Stimulated activated CD4-positive, alpha-beta T cell treated with anti-CD3 and anti-CD28 coated beads, Interleukin-4, amount 100 ng/mL, for 24 hours (primary cell): Measurements from ENCODE around the gene SRP19.
"Not testable (repeated sequence)": the region's sequence is repeated elsewhere in the genome, so short reads cannot be mapped to it uniquely, and the experiment has no call there.

Source experiments
- DNase-seq: peaks from one replicate; pipeline ENCODE4 v3.0.0-alpha.2; 2020

The SRP19 gene

DNA sequence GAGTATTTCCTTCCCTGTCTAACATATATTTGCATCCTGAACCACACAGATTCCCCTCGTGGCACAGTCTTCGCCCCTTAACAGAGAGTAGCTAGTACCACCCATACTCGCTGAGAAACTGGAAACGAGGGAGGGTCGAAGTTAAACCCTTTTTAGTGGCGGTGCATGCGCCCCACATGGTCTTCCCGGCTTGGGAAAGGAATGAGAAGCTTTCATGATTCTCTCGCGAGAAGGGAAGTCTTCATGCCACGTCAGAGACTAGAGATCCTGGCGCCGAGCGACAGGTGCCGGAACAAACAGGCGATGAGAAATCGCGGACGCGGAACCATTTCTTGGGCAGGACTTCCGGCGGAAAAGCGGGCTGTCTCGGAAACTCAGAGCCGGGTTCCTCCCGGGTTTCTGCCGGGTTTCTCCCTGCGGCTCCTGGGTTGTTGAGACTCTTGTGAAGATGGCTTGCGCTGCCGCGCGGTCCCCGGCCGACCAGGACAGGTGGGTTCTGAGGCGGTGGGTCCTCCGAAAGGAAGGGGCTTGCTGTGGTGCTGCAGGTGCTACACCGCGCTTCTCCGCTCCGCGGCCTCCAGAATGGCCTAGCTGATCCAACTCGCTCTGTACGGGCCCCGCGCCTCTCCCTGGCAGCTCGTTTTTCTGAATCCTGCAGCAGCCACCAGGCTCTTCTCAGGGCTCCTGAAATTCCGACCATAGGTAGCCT is at the start of gene SRP19:
Gene SRP19 (plus strand): TSS at position 359 of the 709 bp plus-strand sequence. CDS start 90 bp downstream, at position 449.
- peak; percentile 92 for DNase-seq

DNA sequence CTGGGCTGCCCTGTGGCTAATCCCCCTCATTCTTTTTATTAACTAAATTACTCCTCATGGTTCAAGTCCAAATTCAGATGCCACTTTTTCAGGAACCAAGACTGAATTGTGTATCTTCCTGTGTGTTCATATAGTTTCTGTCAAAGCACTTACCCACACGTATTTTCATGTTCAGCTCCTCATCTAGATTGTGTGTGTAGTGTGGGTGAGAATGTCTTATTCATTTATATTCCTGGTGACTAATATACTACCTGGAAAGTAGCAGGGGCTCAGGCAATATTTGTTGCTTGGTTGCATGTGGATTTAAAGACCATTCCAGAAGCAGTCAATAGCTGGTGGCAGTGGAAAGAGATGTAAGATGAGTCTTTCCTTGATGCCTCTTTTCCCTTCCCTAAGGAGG is 48.5 kb upstream of the SRP19 start:
- DNase-seq = no peak

DNA sequence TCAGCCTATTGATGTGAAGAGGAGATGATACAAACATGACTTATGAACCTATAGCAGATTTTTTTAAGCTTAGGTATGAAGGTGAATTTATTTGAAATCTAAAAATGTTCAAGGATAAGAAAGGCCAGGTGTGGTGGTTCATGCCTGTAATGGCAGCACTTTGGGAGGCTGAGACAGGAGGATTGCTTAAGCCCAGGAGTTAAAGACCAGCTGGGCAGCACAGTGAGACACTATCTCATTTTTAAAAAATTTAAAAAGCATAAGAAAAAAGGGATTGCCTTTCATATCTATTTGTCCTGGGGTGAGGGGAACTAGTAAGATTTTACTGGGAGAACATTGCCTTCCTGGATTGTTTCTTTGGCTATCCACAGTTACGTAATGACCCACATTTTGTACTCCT is 40.8 kb upstream of the SRP19 start:
- no peak for DNase-seq

GRCh38 chr5:112822456-112822855 is 38.6 kb upstream of the SRP19 start:
- DNase-seq = no peak

DNA sequence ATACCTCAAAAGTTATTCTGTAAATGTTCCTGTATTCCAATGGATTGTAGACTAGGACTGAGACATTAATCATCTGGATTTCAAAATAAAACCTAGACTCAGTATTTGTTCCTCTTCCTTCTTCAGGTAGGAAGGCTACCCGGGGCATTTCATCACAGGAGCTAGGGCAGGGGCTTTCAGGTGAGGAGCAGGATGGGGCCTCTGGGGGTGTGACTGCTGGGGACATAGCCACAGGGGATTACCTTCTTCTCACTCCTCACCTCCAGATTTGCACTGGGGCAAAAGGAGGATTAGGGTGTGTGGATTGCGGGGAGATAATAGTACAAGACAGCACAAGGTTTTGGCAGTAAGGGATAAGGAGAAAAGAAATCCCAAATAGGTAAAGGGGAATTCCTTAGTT is 37.9 kb upstream of the SRP19 start:
- DNase-seq = no peak

DNA sequence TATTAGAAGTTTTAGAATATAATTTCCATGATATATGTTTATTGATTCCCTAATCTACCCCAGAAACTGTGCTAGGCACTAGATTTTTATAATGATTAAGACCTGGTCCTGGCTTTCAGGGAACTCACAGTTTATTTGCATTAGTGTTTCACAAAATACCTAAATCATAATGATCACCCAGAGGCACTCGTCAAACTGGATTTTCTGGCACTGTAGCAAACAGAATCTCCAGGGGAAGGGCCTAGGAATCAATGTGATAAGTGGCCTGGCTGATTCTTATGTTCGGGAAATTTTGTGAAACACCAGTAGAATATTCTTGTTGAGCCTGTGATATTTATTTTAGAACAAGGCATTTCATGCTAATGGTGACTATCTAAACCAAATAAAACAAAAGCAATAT is 37.4 kb upstream of the SRP19 start:
- no peak for DNase-seq

DNA sequence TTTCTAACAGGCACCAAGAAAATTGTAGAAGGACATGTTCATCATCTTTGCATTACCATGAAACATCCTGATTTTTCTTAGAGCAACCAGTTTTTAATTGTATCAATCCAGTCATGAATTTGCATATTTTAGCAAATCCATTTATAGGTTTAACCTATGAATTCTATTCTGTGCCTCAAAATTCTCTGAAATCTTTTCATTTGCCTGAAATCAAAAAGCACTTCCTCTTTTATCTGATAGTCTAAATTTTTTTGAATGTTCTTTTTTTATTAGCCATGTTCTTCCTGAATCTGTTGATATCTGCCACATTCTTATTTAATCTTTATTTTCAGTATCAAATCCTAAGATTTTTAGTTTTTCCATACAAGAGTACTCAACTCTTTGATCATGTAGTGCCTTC is 36.9 kb upstream of the SRP19 start:
- DNase-seq = no peak

DNA sequence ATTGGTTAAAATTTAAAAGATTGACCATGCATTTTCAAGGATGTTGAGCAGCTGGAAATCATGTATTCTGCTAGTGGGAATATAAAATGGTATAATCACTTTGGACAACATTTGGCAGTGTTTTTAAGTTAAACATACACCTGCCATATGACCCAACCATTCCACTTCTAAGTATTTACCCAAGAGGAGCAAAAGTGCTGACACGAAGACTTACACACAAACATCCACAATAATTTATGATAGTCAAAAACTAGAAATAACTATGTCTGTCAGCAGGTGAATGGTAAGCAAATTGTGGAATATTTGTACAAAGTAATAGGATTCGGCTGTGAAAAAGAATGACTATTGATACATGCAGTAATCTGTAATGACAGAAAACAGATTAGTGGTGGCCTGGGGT is 30.7 kb upstream of the SRP19 start:
- DNase-seq = no peak

GRCh38 chr5:112833971-112834370 is 27.1 kb upstream of the SRP19 start:
- no peak for DNase-seq

- DNase-seq = no peak
Observed at GRCh38 chr5:112844489-112844888, 16.6 kb upstream of the SRP19 start.

DNA sequence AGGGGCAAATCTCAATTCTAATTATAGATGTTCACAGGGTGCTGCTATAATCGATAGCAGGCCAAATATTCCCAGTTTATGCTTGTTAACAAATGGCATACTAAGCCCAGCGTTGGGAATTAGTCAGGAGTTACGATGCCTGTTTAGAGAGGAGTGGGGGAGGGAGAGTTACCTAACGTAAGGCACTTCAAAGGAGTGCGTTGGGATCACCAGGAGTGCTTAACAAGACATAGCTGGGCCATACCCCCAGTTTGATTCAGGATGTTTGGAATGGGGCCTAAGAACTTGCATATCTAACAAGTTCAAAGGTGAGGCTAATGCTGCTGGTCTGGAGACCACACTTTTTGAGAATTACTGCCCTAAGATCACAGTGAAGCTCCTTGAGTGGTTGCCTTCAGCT is 14.5 kb upstream of the SRP19 start:
- DNase-seq = no peak

DNA sequence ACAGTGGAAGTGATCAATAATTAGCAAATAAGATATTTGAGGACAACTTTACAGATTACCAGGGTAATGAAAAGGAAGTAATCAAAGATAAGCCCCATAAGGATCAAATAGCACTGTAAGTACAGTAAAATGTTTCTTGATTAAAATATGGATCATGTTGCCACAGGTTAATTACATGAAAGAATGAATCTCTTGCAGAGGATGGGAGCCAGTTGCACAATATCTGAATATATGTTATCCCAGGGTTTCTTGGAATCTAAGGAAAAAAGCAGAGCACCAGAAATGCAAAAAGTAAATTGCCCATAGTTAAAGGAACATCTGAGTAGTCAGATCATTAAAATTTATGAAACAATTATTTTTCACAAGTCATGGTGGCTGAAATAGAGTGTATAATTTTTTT is 13.8 kb upstream of the SRP19 start:
- no peak for DNase-seq

DNA sequence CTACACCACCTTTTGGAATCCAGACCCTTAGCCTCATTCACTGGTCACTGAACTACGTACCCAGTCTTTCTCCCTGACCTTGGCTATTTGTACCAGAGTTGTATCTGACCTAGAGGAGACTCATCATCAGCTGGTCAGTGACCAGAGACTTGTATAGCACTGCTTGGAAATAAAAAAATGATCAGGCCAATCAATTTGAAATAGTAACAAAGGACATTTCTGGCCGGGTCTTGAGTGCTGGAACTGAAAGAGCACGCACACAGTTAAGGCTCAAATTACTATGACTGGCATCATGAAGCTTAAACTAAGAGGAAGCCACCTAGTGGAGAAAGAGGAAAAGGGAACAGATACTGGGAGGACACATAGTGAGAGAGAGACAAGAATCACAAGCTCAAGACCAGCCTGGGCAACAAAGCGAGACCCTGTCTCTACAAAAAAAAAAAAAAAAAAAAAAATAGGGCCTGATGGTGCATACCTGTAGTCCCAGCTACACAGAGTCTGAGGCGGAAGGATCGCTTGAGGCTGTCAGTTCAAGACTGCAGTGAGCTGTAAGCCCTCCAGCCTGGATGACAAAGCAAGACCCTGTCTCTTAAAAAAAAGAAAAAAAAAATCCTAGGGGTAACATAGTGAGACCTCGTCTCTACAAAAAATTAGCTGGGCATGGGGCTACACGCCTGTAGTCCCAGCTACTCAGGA is 12.8 kb upstream of the SRP19 start:
- peak; percentile 8 for DNase-seq

- no peak for DNase-seq
Observed at GRCh38 chr5:112849912-112850311, 11.2 kb upstream of the SRP19 start.

GRCh38 chr5:112854651-112855050 is 6.4 kb upstream of the SRP19 start:
- no peak for DNase-seq

DNA sequence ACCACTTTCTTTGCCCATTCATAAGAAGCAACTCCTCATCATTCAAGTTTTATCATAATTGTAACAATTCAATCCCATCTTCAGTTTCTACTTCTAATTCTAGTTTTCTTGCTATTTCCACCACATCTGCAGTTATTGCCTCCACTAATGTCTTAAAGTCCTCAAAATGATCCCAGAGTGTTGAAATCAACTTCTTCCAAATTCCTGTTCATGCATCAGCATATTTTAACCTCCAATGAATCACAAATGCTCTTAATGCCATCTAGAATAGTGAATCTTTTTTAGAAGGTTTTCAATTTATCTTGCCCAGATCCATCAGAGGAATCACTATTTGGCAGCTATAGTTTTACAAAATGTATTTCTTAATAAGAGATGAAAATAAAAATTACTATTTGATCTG is 3.2 kb upstream of the SRP19 start:
- no peak for DNase-seq

GRCh38 chr5:112860571-112860928 is 537 bp upstream of the SRP19 start:
- DNase-seq = not testable (repeated sequence)

DNA sequence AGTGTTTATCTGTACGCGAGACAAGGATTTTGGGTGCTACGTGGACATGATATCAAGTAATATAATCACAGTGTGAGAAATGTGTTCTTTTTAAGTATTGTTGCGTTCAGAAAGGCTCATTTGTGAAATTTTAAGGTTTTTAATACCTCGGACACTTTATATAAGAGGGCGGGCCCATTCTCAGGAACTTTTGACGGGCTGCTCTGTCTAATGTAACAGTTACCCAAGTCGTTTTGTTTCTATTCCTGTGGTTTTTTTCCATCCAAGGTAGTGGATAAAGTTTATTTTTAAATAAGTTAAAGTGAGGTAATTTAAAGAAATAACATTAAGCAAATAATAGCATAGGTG is 525 bp downstream of the SRP19 start:
- DNase-seq = no peak

- DNase-seq = no peak
Observed at GRCh38 chr5:112862085-112862484, 998 bp downstream of the SRP19 start.

DNA sequence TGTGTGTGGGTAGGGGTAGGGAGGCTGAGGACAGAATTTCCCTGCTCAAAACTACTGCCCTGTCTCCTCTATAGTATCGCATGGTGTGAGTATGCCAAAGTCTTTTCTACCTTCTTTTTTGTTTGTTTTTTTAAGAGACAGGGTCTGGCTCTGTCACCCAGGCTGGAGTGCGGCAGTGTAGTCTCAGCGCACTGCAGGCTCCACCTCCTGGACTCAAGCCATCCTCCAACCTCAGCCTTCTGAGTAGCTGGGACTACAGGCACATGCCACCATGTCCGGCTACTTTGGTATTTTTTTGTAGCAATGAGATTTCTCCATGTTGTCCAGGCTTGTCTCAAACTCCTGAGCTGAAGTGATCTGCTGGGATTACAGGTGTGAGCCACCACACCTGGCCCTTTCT is 2.5 kb downstream of the SRP19 start:
- DNase-seq = no peak

DNA sequence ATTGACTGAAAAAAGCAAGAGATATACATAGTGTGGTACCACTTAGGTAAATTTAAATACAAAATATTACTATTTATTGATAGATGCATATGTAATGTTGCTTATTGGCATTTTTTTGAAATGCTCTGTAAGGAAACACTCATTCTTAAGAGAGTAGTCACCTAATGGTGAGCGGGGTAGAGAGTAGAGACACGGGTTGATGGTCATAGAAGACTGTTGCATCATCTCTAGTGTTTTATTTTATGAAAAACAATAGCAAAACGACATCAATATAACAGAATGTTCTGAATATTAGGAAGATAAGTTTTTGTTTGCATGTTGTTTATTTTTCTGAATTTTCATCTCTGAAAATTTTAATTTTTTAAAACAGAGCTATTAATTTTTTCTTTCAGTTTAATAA is 4.0 kb downstream of the SRP19 start:
- no peak for DNase-seq

GRCh38 chr5:112866739-112867138 is 5.7 kb downstream of the SRP19 start:
- DNase-seq = no peak

DNA sequence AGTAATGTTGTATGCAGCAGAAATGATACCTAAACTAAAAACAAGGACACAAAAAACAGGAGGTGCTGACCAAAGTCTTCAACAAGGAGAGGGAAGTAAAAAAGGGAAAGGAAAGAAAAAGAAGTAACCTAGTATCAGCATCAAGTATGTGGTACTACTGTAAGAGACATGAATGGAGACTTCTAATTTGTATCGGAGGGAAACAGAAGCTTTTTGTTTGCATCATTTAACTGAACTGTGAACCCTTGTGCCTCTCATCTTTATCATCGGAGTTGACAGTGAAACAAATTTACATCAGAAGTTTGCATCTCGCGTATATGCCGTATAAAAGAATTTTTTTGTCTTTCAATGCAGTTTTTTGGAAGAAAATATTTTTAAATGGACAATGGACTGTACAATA is 6.3 kb downstream of the SRP19 start:
- DNase-seq = no peak

DNA sequence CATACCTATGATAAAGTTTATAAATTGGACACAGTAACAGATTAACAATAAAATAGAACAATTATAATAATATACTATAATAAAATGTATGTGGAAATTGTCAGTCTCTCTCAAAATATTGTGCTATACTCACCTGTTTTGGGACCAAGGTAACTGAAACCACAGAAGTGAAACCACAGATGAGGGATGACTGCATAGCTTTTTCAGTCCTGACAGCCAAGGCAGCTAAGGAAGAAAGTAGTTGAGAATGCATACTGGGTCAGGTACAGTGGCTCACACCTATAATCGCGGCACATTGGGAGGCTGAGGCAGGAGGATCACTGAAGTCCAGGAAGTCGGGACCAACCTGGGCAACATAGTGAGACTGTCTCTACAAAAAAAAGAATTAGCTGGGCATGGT is 8.9 kb downstream of the SRP19 start:
- DNase-seq = no peak

- no peak for DNase-seq
Observed at GRCh38 chr5:112870966-112871365, 9.9 kb downstream of the SRP19 start.
